ENCODE measurements around the gene ICOS. TPM values are rescaled to one million over a fixed set of nuclear protein-coding genes. Genes with fewer than 3 reads are reported as not detected.
A peak's percentile ranks its signal among the peaks of the same experiment; 100 is the strongest.
"Not testable (repeated sequence)": the region's sequence is repeated elsewhere in the genome, so short reads cannot be mapped to it uniquely, and the experiment has no call there.

The ICOS gene
- total RNA-seq, 1 donor from 2014 or later: not detected

DNA sequence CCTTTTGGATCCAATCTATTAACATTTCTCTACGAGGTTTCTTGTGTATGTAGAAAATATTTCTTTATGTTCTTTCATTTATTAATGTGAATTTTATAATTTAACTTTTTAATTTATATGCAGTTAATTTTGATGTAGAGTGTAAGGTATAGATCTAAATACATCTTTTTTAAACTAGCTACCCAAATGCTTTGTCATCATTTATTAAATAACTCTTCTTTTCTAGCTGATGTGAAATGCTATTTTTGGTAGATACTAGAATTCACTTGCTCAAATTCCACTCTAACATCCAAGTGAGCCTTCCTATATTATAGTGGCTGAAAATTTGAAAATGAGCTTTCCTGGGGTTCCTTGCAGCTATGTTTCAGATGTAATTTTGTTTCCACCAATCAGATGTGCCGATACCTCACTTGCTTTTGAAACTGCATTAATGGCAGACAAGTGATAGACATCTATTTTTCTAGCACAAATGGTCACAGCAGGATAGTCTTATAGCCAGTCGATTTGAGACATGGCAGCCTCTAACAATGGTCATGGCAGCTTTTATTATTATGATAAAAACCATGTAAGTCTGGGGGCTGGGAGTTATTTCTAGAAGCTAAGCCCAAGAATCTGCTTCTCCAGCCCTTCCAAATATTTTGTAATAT is 10.9 kb upstream of the ICOS start:
- DNase-seq (ENCODE audit: low spot score): no peak
- TF ChIP-seq, protein P1, sequence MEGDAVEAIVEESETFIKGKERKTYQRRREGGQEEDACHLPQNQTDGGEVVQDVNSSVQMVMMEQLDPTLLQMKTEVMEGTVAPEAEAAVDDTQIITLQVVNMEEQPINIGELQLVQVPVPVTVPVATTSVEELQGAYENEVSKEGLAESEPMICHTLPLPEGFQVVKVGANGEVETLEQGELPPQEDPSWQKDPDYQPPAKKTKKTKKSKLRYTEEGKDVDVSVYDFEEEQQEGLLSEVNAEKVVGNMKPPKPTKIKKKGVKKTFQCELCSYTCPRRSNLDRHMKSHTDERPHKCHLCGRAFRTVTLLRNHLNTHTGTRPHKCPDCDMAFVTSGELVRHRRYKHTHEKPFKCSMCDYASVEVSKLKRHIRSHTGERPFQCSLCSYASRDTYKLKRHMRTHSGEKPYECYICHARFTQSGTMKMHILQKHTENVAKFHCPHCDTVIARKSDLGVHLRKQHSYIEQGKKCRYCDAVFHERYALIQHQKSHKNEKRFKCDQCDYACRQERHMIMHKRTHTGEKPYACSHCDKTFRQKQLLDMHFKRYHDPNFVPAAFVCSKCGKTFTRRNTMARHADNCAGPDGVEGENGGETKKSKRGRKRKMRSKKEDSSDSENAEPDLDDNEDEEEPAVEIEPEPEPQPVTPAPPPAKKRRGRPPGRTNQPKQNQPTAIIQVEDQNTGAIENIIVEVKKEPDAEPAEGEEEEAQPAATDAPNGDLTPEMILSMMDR (IDR thresholded peaks at IDR 0.05; ENCODE audit: unreplicated experiment): no peak
- H3K4me1 Mint-ChIP-seq (ENCODE audit: unreplicated experiment): no peaks in the 10 kb centered on the region
- H3K36me3 Mint-ChIP-seq (ENCODE audit: low read depth, unreplicated experiment): no peaks in the 10 kb centered on the region
- H3K27me3 Mint-ChIP-seq (ENCODE audit: unreplicated experiment): no peaks in the 10 kb centered on the region
- no peaks in the 10 kb centered on the region for H3K9me3 Mint-ChIP-seq (ENCODE audit: unreplicated experiment)
- H3K4me3 Mint-ChIP-seq (ENCODE audit: unreplicated experiment): no peak overlapping the region
- no peak overlapping the region for H3K27ac Mint-ChIP-seq (ENCODE audit: unreplicated experiment)

DNA sequence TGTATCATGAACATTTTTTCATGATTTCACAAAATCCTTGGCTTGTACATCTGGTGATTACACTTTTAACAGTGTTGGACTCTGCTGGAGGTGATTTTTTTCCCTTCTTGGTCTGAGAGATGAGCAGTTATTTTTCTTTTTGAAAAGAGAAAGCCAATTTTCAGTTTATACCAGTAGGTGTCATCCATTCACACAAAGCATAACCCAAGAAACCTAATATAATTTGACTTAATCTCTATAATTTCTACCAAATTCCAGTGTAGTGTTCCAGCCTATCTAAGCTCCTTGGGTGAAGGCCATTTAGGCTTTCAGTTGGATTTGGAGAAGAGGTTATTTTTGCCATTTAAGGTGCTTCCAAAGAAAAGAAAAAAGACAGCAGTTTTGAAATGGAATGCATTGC is 7.7 kb upstream of the ICOS start:
- H3K27me3 Mint-ChIP-seq (ENCODE audit: unreplicated experiment): no peaks in the 10 kb centered on the region
- TF ChIP-seq, protein P1 (IDR thresholded peaks at IDR 0.05; ENCODE audit: unreplicated experiment): peak; percentile 31
- no peak for DNase-seq (ENCODE audit: low spot score)

DNA sequence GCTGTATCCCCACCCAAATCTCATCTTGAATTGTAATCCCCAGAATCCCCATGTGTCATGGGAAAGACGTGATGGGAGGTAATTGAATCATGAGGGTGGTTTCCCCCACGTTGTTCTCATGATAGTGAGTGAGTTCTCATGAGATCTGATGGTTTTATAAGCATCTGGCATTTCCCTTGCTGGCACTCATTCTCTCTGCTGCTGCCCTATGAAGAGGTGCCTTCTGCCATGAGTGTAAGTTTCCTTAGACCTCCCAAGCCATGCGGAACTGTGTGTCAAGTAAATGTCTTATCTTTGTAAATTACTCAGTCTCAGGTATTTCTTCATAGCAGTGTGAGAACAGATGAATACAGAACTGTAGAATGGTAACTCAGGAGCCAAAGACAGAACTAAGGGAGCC is 5.3 kb upstream of the ICOS start:
- H3K27ac Mint-ChIP-seq (ENCODE audit: unreplicated experiment); H3K36me3 Mint-ChIP-seq (ENCODE audit: low read depth, unreplicated experiment); H3K4me1 Mint-ChIP-seq (ENCODE audit: unreplicated experiment); DNase-seq (ENCODE audit: low spot score); H3K9me3 Mint-ChIP-seq (ENCODE audit: unreplicated experiment); H3K27me3 Mint-ChIP-seq (ENCODE audit: unreplicated experiment); H3K4me3 Mint-ChIP-seq (ENCODE audit: unreplicated experiment): not testable (repeated sequence)

More for the DNA sequence above, 7.7 kb upstream of the ICOS start:
- no peaks in the 10 kb centered on the region for H3K4me1 Mint-ChIP-seq (ENCODE audit: unreplicated experiment)
- no peak overlapping the region for H3K4me3 Mint-ChIP-seq (ENCODE audit: unreplicated experiment)
- H3K36me3 Mint-ChIP-seq (ENCODE audit: low read depth, unreplicated experiment): no peaks in the 10 kb centered on the region
- no peak overlapping the region for H3K27ac Mint-ChIP-seq (ENCODE audit: unreplicated experiment)
- no peaks in the 10 kb centered on the region for H3K9me3 Mint-ChIP-seq (ENCODE audit: unreplicated experiment)

DNA sequence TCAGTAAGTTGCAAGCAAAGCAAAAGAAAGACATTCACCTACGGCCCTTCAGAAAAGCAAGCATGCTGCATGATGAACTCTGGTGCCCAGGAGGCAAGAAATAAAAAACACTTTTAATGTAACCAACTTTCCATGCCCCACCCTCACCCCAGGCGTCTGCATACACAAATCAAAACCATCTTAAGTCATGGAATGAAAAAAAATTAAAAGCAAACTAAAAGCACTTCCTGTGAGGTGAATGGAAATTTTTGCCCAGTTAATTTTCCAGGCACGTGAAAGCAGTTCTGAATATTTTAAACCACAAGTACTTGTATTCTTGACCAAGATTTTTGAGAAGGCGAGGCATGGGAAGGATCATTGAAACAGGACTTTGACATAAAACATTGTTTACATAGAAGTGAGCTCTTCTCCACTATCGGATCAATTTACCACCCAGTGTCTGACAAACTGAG is 2.5 kb upstream of the ICOS start:
- TF ChIP-seq, protein P1 (IDR thresholded peaks at IDR 0.05; ENCODE audit: unreplicated experiment): no peak
- peaks cover 1% of the 10 kb centered on the region for H3K27me3 Mint-ChIP-seq (ENCODE audit: unreplicated experiment)
- no peak overlapping the region for H3K4me3 Mint-ChIP-seq (ENCODE audit: unreplicated experiment)
- no peaks in the 10 kb centered on the region for H3K36me3 Mint-ChIP-seq (ENCODE audit: low read depth, unreplicated experiment)
- no peaks in the 10 kb centered on the region for H3K4me1 Mint-ChIP-seq (ENCODE audit: unreplicated experiment)
- no peak for DNase-seq (ENCODE audit: low spot score)
- H3K27ac Mint-ChIP-seq (ENCODE audit: unreplicated experiment): no peak overlapping the region
- no peaks in the 10 kb centered on the region for H3K9me3 Mint-ChIP-seq (ENCODE audit: unreplicated experiment)

DNA sequence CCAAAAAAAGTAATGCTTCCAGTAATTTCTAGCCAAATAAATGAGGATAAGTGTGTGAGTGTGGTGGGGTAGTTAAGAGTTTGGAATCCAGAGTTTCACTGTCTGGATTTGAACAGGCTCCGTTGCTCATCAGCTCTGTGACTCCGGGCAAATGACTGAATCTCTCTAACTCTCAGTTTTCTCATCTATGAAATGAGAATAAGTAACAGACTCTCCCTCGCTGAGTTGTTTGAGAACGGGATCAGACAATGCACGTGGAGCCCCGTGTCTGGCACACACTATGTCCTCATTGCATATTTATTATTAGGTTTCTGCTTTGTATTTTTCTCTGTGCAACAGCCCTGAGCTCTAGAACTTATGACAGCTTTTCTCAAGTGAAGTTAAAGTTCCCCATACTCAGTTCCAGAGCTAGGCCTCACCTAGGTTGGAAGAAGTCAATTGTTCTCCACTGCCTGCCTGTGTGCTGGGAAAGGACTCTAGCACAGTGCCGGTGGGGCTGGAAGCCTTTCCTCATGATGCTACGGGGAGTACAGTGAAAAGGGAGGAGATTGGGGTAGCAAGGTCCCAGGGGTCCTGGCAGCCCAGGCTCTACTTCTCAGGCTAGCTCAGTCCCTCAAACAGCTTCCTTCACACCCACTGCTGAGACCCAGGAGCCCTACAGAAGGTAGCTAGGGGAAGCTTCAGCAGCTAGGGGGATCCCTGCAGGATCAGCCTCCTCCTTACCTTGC is 1.7 kb upstream of the ICOS start:
- TF ChIP-seq, protein P1 (IDR thresholded peaks at IDR 0.05; ENCODE audit: unreplicated experiment): no peak
- DNase-seq (ENCODE audit: low spot score): no peak
- Mint-ChIP-seq H3K4me3 (ENCODE audit: unreplicated experiment) (no peak overlapping the region), H3K36me3 (ENCODE audit: low read depth, unreplicated experiment) (no peaks in the 10 kb centered on the region), H3K9me3 (ENCODE audit: unreplicated experiment) (no peaks in the 10 kb centered on the region), H3K27me3 (ENCODE audit: unreplicated experiment) (peaks cover 1% of the 10 kb centered on the region), H3K27ac (ENCODE audit: unreplicated experiment) (no peak overlapping the region), H3K4me1 (ENCODE audit: unreplicated experiment) (no peaks in the 10 kb centered on the region)
